Upper lobe of left lung (tissue), 6 donors: ENCODE results near the gene TNRC6B. TPM values are rescaled to one million over a fixed set of nuclear protein-coding genes. Genes with fewer than 3 reads are reported as not detected.

Source experiments
- ATAC-seq, 2 donors: fragments of 200-7000 bp; cut with Tn5 transposase; one replicate each; pipeline ENCODE4 v1.9.1; 2022; ENCODE audit warnings: mild to moderate bottlenecking in 2 of 2, moderate library complexity in 2 of 2; ENCODE audit not compliant: low FRiP score in 2 of 2
- DNase-seq, 2 donors: peaks; one replicate each; pipeline ENCODE4 v3.0.0-alpha.2; 2019 to 2020
- H3K27ac ChIP-seq, 4 donors: fragments of 200-600 bp; sonication (generic); one replicate each; pipeline ENCODE4 v1.5.1; 2016 to 2019
- H3K27me3 ChIP-seq, 4 donors: fragments of 200-600 bp; sonication (generic); one replicate each; pipeline ENCODE4 v1.5.1; 2017 to 2019
- H3K36me3 ChIP-seq, 4 donors: fragments of 200-600 bp; sonication (generic); one replicate each; pipeline ENCODE4 v1.5.1; 2016 to 2019
- H3K4me1 ChIP-seq, 4 donors: fragments of 200-600 bp; sonication (generic); one replicate each; pipeline ENCODE4 v1.5.1; 2018 to 2019
- H3K4me3 ChIP-seq, 4 donors: fragments of 200-600 bp; sonication (generic); one replicate each; pipeline ENCODE4 v1.5.1; 2017 to 2019; ENCODE audit warnings: mild to moderate bottlenecking in 2 of 4, moderate library complexity in 1 of 4
- H3K9me3 ChIP-seq, 4 donors: fragments of 200-600 bp; sonication (generic); one replicate each; pipeline ENCODE4 v1.5.1; 2018 to 2019
- CTCF ChIP-seq, 6 experiments: fragments of 450-650 bp in 4 of 6; fragments of 200-600 bp in 2 of 6; sonication (generic) in 2 of 6; IDR thresholded peaks; one replicate each; pipeline ENCODE4 v1.5.1; 2016 to 2019; ENCODE audit warnings: antibody characterized with exemption in 6 of 6
- EP300 ChIP-seq, 4 donors: sonication (generic); formaldehyde crosslinking; IDR thresholded peaks; one replicate each; pipeline ENCODE4 v1.5.1; 2017; ENCODE audit warnings: antibody characterized with exemption in 4 of 4, control low read depth in 2 of 4
- POLR2A ChIP-seq, 4 donors: fragments of 450-650 bp; IDR thresholded peaks; one replicate each; pipeline ENCODE4 v1.5.1; 2016 to 2017; ENCODE audit warnings: antibody characterized with exemption in 4 of 4, mild to moderate bottlenecking in 2 of 4
- POLR2AphosphoS5 ChIP-seq, 2 donors: sonication (generic); formaldehyde crosslinking; IDR thresholded peaks; one replicate each; pipeline ENCODE4 v1.5.1; 2017; ENCODE audit warnings: antibody characterized with exemption in 2 of 2
- WGBS, 2 donors: methylation state at CpG; one replicate each; pipeline ENCODE4 v1.1.5; 2017 to 2018; 5-methylcytosine and 5-hydroxymethylcytosine counted together
- total RNA-seq, 6 donors: library from RNA; depleted of rRNA in 4 of 6; stranded (reverse); fragments of >200 nt in 4 of 6; gene quantifications; one replicate each; pipeline versions ENCODE4 v1.1.0 to v1.2.1, GENCODE V29; 2016 to 2021
- donor health status: DM: no; HTN: no; CAD: no; lungs with moderate emphysema.
- donor health status: DM: no; HTN: yes; CAD: no; lungs with severe emphysema.

Gene TNRC6B
- total RNA-seq, 6 donors from 2014 or later: 18.1 to 106 (median 60.3) TPM

- no peak for DNase-seq
- TF ChIP-seq POLR2AphosphoS5 (IDR thresholded peaks at IDR 0.05) (no peak), EP300 (IDR thresholded peaks at IDR 0.05) (no peak), POLR2A (IDR thresholded peaks at IDR 0.05) (no peak), CTCF (IDR thresholded peaks at IDR 0.05) (no peak)
- Histone ChIP-seq H3K36me3 (no peaks in the 10 kb centered on the region), H3K9me3 (no peaks in the 10 kb centered on the region), H3K4me3 (no peak overlapping the region), H3K27ac (no peak overlapping the region), H3K4me1 (peaks cover 31 to 57% (median 36%) of the 10 kb centered on the region in 4 donors), H3K27me3 (no peaks in the 10 kb centered on the region)
- 93 to 98% methylated on average over 4 of the region's 4 CpGs for WGBS, 2 donors
- ATAC-seq: no peak
These were observed 59.5 kb downstream of the TNRC6B start for GRCh38 chr22:40237241-40237640.

- Histone ChIP-seq H3K4me3 (no peak overlapping the region), H3K9me3 (no peaks in the 10 kb centered on the region), H3K27me3 (no peaks in the 10 kb centered on the region), H3K36me3 (no peaks in the 10 kb centered on the region), H3K27ac (peak overlapping the region in 1 of 4 donors; percentile 51), H3K4me1 (peaks cover 31 to 57% (median 36%) of the 10 kb centered on the region in 4 donors)
- TF ChIP-seq EP300 (IDR thresholded peaks at IDR 0.05) (no peak), POLR2A (IDR thresholded peaks at IDR 0.05) (no peak), POLR2AphosphoS5 (IDR thresholded peaks at IDR 0.05) (no peak), CTCF (IDR thresholded peaks at IDR 0.05) (no peak)
- ATAC-seq: peak in 1 of 2 donors; percentile 40
- 86 to 87% methylated on average over 13 of the region's 13 CpGs for WGBS, 2 donors
- no peak for DNase-seq
These were observed 60.2 kb downstream of the TNRC6B start for GRCh38 chr22:40237788-40238424.

- Histone ChIP-seq H3K4me3 (no peak overlapping the region), H3K4me1 (peaks cover 36 to 60% (median 40%) of the 10 kb centered on the region in 4 donors), H3K9me3 (no peaks in the 10 kb centered on the region), H3K27me3 (no peaks in the 10 kb centered on the region), H3K36me3 (no peaks in the 10 kb centered on the region), H3K27ac (peak overlapping the region in 3 of 4 donors; percentile 7 to 51 (median 21))
- ATAC-seq: peak; percentile 15 to 74
- peak in 1 of 2 donors; percentile 25 for DNase-seq
- WGBS, 2 donors: 64 to 66% methylated on average over 16 of the region's 16 CpGs
- peak; percentile 31 to 55 for TF ChIP-seq POLR2AphosphoS5 (IDR thresholded peaks at IDR 0.05)
- TF ChIP-seq EP300 (IDR thresholded peaks at IDR 0.05): peak in 1 of 4 donors; percentile 21
- TF ChIP-seq CTCF (IDR thresholded peaks at IDR 0.05): no peak
These were observed 61.0 kb downstream of the TNRC6B start for GRCh38 chr22:40238425-40239344.

GRCh38 chr22:40239345-40239683 lies 61.6 kb downstream of the TNRC6B start:
- 78 to 79% methylated on average over 4 of the region's 4 CpGs for WGBS, 2 donors
- Histone ChIP-seq H3K27ac (no peak overlapping the region), H3K36me3 (no peaks in the 10 kb centered on the region), H3K4me3 (no peak overlapping the region), H3K9me3 (no peaks in the 10 kb centered on the region), H3K4me1 (peaks cover 42 to 66% (median 46%) of the 10 kb centered on the region in 4 donors), H3K27me3 (no peaks in the 10 kb centered on the region)
- ATAC-seq (no peak), DNase-seq (no peak)
- TF ChIP-seq EP300 (IDR thresholded peaks at IDR 0.05) (no peak), POLR2AphosphoS5 (IDR thresholded peaks at IDR 0.05) (no peak)

- ATAC-seq (no peak), DNase-seq (no peak)
- H3K9me3 ChIP-seq: no peaks in the 10 kb centered on the region
- no peaks in the 10 kb centered on the region for H3K27me3 ChIP-seq
- no peak overlapping the region for H3K27ac ChIP-seq
- H3K4me1 ChIP-seq: peaks cover 42 to 70% (median 46%) of the 10 kb centered on the region in 4 donors
- TF ChIP-seq POLR2AphosphoS5 (IDR thresholded peaks at IDR 0.05): no peak
- TF ChIP-seq CTCF (IDR thresholded peaks at IDR 0.05): no peak
- TF ChIP-seq POLR2A (IDR thresholded peaks at IDR 0.05): no peak
- no peak for TF ChIP-seq EP300 (IDR thresholded peaks at IDR 0.05)
- H3K36me3 ChIP-seq: no peaks in the 10 kb centered on the region
- 72 to 84% methylated on average over 3 of the region's 3 CpGs for WGBS, 2 donors
- no peak overlapping the region for H3K4me3 ChIP-seq
These were observed 62.4 kb downstream of the TNRC6B start for GRCh38 chr22:40240160-40240559.
